GM21576 (cell line): Measurements from ENCODE around the gene SLC35B3.
"Not testable (repeated sequence)": the region's sequence is repeated elsewhere in the genome, so short reads cannot be mapped to it uniquely, and the experiment has no call there.

ENCODE experiments used
- ATAC-seq: cut with Tn5 transposase; IDR thresholded peaks from one replicate; pipeline ENCODE4 v1.9.1; 2021; ENCODE audit warnings: mild to moderate bottlenecking, moderate library complexity; ENCODE audit not compliant: unreplicated experiment

The SLC35B3 gene

DNA sequence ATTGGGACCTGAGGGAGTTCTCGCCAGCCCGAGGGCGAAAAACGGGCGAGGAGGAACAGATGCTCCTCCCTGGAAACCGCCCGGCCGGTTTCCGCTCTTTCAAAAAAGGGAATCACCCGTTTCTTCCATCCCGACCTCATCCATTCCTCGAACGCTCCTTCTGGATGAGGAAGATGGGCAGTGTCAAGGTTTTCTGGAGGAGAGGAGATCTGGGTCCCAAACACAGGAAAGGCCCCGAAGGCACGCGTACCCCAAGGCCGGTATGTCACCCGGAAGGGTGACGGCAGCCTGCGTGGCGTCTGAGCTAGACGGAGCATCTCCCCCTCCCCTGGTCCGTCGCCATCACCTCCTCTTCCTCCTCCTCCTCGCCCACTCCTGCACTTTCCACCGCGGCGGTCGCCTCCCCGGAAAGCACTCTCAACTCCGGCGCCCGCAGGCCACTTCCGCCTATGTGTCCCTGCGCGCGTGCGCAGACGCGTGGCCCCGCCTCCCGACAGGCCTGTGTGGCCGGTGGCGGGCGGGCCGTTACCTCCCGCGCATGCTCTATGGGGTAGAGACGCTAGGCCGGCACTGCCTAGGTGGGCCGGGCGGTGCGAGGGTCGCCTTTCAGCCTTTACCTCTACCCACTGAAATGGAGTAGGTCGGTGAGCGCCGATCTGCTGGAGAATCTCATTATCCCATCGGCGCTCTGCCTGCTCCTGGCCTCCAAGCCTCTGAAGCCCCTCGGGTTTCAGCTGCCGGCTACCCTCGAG is at the start of gene SLC35B3:
SLC35B3 (minus strand) TSS at position 453 of the 752 bp plus-strand sequence.
- peak; percentile 97 for ATAC-seq

GRCh38 chr6:8483650-8484049 is 48.3 kb upstream of the SLC35B3 start:
- no peak for ATAC-seq

- peak; percentile 87 for ATAC-seq
These were observed 46.4 kb upstream of the SLC35B3 start for GRCh38 chr6:8481727-8482126.

GRCh38 chr6:8478418-8478817 is 43.1 kb upstream of the SLC35B3 start:
- no peak for ATAC-seq

- ATAC-seq, result no peak
These were observed 41.3 kb upstream of the SLC35B3 start for GRCh38 chr6:8476656-8477055.

GRCh38 chr6:8468552-8469356 is 33.4 kb upstream of the SLC35B3 start:
- no peak for ATAC-seq

- ATAC-seq, result no peak
These were observed 27.3 kb upstream of the SLC35B3 start for GRCh38 chr6:8462694-8463093.

DNA sequence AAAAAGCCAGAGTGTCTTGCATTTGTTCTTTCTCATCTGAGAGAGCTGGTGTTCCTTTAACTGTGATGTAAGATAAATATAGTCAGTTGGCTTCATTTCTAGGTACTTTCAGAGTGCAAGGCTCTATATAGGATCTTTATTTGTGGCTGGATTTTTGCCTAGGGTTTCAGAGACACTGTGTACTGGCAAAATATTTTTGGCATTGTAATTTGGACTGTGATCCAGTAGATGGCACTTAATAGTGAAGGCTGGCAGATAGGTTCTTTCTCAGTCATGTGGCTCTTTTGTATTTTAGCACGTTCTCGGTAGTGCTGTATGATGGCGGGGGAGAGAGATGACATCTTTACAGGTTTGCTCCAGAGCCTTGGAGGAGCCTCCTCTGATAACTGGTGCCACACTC is 26.8 kb upstream of the SLC35B3 start:
- no peak for ATAC-seq

DNA sequence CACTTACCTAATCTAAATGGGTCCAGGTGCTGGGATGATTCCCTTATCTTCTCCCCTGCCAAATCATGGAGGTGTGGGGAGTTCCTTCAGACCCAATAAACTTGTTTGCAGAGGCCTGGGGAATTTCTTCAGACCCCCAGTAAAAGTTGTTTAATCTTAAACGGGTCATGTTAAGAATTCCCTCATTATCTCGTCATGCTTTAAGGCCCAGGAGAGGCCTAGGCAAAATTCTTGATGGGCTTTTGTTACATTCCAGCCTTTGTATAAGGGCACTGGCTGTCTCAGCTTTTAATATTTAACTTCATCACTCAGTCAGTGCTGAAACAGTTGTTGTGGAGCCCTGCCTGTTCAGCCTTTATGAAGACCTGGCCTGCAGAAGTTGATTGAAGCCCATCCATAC is 11.0 kb upstream of the SLC35B3 start:
- no peak for ATAC-seq

DNA sequence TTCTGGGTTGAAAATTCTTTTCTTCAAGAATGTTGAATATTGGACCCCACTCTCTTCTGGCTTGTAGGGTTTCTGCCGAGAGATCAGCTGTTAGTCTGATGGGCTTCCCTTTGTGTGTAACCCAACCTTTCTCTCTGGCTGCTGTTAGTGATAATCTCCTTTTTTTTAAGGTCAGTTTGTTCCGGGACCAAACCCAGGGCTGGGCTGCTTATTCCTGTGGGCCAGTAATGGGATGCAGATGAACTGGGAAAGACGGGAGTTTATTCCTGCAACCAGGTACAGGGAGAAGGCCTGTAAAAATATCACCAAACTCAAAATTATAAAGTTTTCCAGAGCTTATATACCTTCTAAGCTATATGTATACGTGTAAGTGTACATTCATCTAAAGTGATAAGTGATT is 10.6 kb upstream of the SLC35B3 start:
- not testable (repeated sequence) for ATAC-seq

GRCh38 chr6:8442150-8442549 is 6.8 kb upstream of the SLC35B3 start:
- ATAC-seq, result no peak

DNA sequence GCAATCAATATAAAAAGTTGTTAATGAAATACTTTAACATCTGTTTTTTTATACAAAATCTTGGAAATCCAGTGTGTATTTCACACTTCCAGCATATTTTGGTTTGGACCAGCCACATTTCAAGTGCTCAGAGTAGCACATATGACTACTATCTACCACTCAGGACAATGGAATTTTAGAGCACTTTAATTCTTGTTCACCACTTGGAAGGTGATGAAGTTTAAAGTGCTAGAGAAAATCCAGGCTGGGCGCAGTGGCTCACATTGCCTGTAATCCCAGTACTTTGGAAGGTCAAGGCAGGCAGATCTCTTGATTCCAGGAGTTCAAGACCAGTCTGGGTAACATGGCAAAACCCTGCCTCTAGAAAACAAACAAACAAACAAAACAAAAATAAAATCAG is 6.1 kb upstream of the SLC35B3 start:
- no peak for ATAC-seq

- ATAC-seq, result no peak
These were observed 4.4 kb upstream of the SLC35B3 start for GRCh38 chr6:8439601-8440268.

DNA sequence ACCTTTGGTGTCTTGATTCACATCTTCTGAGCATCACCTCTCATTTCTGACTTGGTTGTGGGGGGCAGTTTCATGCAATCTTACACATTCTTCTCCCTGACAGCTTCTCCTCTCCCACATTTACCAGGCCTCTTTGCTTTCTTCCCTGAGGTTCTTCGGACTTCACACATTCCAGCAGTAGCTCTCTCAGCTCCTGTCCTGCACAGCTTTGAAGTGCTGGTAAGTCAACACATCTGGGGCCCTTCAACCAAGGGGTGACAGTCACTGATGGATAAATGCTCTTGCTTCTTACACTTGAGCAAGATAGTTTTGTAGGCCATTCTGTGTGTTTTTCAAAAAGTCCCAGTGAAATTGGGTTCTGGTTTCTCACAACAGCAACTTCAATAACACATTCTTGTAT is 2.5 kb upstream of the SLC35B3 start:
- no peak for ATAC-seq

DNA sequence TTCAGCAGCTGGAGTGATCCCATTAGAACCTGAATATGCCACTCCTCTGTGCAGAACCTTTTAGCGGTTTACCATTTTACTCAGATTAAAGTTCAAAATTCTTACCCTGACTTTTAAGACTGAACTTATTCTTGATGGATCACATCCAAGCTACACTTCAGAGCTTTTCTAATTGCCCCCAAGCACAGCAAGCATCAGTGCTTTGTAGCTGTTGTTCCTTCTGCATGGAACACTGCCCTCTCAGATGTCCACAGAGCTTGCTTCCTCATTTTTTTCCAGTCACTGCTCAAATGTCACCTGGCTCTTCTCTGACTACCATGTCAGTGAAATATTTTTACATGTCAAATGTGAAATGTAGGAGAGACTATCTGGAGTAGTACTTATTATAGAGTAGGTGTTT is 1.6 kb upstream of the SLC35B3 start:
- ATAC-seq, result no peak

GRCh38 chr6:8435845-8436168 is 462 bp upstream of the SLC35B3 start:
- no peak for ATAC-seq

GRCh38 chr6:8434727-8435092 is 635 bp downstream of the SLC35B3 start:
- peak; percentile 12 for ATAC-seq

DNA sequence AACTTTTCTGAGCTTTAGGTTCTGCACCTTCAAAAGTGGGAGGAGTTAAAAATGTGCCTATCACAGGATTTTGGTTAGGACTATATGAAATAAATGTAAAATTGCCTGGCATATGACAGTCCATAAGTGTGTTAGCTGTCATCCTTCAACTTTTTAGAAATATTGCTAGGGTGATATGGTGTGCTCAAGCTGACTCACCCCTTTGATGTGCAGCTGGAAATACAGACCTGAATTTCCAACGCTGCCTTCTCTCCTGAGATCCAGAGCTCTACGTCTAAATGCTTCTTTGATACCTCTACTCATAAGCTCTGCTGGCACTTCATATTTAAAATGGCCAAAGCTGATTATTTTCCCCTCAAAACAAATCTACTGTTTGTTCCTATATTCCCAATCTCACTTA is 2.7 kb downstream of the SLC35B3 start:
- ATAC-seq, result no peak

GRCh38 chr6:8429821-8430220 is 5.5 kb downstream of the SLC35B3 start:
- no peak for ATAC-seq

DNA sequence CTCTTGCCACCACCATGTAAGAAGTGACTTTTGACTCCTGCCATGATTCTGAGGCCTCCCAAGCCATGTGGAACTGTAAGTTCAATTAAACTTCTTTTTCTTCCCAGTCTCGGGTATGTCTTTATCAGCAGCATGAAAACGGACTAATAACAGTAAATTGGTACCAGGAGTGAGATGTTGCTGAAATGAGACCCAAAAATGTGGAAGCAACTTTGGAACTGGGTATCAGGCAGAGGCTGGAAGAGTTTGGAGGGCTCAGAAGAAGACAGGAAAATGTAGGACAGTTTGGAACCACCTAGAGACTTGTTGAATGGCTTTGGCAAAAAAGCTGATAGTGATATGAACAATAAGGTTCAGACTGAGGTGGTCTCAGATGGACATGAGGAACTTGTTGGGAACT is 8.8 kb downstream of the SLC35B3 start:
- ATAC-seq, result not testable (repeated sequence)

GRCh38 chr6:8420031-8420588 is 15.2 kb downstream of the SLC35B3 start:
- ATAC-seq, result no peak

DNA sequence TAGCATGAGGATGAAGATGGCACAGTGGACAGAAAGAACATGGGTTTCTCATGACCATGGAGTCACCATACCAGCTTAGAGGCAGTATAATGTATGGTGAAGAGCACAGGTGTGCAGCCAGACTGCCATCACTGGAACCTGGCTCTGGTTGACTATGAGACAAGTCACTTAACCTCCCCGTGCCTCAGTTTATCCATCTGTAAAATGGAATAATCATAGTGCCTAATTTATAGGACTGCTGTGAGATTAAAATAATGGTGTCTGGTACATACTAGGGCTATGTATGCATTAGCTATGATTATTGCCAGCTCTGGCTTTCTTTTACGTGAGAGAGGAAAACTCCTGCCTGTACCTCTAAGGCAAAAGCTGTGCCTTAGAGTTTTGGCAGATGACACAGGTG is 19.4 kb downstream of the SLC35B3 start:
- ATAC-seq, result no peak
